ENCODE measurements around the gene OTOG.
"Not testable (repeated sequence)": the region's sequence is repeated elsewhere in the genome, so short reads cannot be mapped to it uniquely, and the experiment has no call there.

OTOG gene

DNA sequence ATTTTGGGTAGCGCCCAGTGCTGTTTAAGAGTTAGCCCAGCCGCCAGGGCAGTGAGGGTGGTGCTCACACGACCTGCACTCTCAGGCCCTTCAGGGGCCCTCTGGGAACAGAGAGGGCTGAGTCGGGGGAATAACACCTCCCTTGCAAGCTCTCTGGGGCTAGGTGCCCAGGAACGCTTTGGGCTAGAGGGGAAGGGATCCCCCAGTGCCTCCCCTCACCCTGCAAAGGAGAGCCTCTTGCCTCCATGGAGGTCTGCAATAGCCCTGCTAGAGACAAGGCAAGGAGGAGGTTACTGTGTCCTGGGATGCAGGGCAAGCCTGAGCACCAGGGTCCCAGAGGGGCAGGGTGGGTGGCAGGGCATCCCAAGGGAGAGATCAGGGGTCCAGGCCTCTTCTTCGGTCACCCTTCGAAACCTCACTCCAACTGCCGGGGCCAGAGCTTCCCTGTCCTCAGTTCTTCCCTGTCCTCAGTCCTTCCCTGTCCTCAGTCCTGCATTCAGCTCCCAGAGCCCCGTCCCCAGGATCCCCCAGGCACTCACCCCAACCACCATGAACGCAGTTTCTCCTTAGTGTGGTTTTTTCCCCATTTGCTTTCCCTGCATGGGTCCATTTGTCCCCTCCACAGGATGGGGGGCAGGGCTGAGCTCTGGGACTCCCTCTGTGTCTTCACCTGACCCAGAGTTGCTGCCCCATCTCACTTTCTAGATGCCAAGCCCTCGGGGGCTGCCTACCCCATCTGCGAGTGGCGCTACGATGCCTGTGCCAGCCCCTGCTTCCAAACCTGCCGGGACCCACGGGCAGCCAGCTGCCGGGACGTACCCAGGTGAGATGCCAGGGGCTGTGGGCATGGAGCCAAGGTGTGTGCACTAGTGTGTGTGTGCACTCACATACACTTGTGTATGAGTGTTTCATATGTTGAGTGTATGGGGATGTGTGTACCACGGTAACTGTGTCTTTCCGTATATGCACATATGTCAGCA is 60.8 kb downstream of the OTOG start:
- peak; percentile 42 for DNase-seq

GRCh38 chr11:17608821-17609220 is 61.8 kb downstream of the OTOG start:
- peak; percentile 48 for DNase-seq

GRCh38 chr11:17609291-17610084 is 62.4 kb downstream of the OTOG start:
- peak; percentile 49 for DNase-seq

GRCh38 chr11:17610085-17610894 is 63.2 kb downstream of the OTOG start:
- DNase-seq: peak; percentile 48

DNA sequence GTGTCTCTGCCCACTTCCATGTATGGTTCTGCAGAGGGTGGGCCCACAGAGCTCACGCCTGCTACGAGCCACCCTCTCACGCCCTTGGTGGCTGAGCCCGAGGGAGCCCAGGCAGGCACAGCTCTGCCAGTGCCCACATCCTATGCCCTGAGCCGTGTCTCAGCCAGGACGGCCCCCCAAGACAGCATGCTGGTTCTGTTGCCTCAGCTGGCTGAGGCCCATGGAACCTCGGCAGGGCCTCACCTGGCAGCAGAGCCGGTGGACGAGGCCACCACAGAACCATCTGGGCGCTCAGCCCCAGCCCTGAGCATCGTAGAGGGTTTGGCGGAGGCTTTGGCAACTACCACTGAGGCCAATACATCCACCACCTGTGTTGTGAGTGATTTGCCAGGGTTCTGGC is 64.0 kb downstream of the OTOG start:
- DNase-seq: no peak

GRCh38 chr11:17611503-17612220 is 64.6 kb downstream of the OTOG start:
- peak; percentile 44 for DNase-seq

DNA sequence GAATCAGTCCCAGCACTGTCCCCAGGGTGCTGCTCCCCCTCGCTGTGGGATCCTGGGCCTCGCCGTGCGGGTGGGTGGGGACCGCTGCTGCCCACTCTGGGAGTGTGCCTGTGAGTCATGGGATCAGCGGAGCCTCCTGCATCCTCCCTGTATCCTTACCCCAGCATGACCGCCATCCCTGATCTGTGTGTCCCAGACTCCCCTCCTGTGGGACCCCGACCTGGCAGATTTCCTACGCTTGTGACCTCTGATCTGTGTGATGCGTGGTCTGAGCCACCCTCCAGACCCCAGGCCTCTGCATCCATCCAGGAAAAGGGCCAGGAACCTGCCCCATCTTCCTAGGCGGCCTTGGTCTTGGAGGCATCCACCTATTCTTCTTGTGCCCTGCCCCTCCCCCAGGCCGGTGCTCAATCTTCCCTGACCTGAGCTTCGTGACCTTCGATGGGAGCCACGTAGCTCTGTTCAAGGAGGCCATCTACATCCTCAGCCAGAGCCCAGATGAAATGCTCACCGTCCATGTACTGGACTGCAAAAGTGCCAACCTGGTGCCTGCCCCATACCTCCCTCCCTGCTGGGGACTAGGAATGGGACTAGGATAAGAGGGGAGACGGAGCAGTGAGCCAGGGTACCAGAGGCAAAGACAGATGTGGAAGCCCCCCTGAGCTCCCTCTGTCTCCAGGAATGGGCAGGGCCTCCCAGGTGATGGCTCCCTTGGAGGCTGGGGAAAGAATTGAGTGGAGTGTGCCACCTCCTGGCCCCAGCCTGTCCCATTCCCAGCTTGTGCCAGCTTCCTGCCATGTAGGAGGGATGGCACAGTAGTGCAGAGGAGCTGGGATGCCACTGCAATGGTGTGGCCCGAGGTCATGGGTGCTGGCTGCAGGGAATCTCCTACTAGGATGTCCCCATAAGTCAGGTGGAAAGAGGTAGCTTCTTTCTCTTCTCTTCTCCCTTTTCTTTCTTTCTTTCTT is 65.4 kb downstream of the OTOG start:
- DNase-seq: peak; percentile 48

- no peak for DNase-seq
Observed at GRCh38 chr11:17613428-17613962, 66.4 kb downstream of the OTOG start.

DNA sequence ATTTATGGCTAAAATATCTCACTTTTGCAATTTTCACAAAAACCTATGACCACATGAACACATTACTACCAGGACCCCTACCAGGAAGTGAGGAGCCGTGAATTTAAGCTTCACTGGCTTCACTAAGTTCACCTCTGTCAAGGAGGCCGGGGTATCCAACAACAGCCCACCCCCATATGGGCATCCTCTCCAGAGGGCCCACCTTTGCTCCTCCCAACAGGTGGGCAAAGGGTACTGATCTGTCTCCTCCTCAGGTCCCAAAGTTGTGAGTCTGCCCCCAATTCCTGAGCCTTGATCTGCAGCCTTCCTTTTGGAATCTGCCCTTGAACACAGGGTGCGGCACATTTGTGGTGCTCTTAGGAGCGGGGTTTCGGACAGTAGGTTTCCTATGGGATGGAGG is 66.9 kb downstream of the OTOG start:
- DNase-seq: no peak

DNA sequence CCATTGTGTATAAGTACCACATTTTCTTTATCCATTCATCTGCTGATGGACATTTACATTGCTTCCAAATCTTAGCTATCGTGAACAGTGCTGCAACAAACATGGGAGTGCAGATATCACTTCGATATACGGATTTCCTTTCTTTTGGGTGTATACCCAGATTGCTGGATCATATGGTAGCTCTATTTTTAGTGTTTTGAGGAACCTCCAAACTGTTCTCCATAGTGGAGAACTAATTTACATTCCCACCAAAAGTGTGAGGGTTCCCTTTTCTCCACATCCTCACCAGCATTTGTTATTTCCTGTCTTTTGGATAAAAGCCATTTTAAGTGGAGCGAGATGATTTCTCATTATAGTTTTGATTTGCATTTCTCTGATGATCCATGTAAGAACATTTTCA is 75.7 kb downstream of the OTOG start:
- not testable (repeated sequence) for DNase-seq

DNA sequence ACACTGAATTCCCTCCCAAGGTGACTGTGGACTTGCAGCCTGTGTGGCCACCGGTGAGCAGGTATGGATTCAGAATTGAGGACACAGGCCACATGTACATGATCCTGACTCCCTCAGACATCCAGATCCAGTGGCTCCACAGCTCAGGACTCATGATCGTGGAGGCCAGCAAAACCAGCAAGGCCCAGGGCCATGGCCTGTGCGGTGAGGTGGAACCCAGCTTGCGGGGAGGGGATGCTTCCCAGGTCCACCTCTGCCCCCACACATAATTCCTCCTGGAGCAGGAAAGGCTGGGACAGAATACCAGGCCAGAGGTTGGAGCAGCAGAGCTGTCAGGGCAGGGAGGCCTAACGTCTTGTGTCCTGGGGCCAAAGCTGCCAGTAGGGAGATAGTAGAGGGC is 82.1 kb downstream of the OTOG start:
- DNase-seq: peak; percentile 45

- DNase-seq: no peak
Observed at GRCh38 chr11:17630936-17631335, 83.9 kb downstream of the OTOG start.

GRCh38 chr11:17631702-17632365 is 84.8 kb downstream of the OTOG start:
- DNase-seq: no peak

DNA sequence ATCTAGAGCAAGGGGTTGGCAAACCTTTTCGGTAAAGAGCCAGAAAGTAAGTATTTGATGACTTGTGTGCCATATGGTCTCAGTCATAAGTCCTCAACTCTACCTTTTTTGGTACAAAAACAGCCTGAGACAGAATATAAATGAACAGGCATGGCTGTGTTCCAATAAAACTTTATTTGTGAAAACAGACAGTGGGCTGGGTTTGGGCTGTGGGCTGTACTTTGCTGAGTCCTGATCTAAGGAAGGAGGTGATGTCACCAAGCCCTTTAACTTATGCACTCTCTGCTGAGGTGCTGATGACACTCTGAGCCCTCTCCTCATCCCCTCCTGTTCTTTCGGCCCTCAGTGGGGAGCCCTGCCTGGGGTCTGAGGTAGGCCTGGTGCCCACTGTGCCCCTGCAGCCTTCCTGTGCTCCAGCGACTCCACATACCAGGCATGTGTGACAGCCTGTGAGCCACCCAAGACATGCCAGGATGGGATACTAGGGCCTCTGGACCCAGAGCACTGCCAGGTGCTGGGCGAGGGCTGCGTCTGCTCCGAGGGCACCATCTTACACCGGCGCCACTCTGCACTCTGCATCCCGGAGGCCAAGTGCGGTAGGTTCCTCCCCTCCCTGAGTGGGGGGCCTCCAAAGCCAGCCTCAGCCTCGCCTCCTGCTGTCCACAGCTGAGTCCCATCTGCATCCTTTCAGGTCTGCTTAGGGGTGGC is 86.4 kb downstream of the OTOG start:
- no peak for DNase-seq

GRCh38 chr11:17633987-17634775 is 87.1 kb downstream of the OTOG start:
- no peak for DNase-seq

GRCh38 chr11:17634776-17635550 is 87.9 kb downstream of the OTOG start:
- no peak for DNase-seq

- DNase-seq: no peak
Observed at GRCh38 chr11:17635551-17635938, 88.5 kb downstream of the OTOG start.

- no peak for DNase-seq
Observed at GRCh38 chr11:17636721-17637120, 89.7 kb downstream of the OTOG start.

Measured in islet precursor cell (in vitro differentiated cells).